HepG2 (cell line): ENCODE data around the gene RBPJ. TPM values are rescaled to one million over a fixed set of nuclear protein-coding genes. Genes with fewer than 3 reads are reported as not detected.

Experiments
- BRD4 ChIP-seq: sonication (generic); formaldehyde crosslinking; IDR thresholded peaks from 2 replicates; pipeline ENCODE4 v1.4.0; 2020; ENCODE audit warnings: missing genetic modification reagents
- DZIP1 ChIP-seq: sonication (generic); formaldehyde crosslinking; IDR thresholded peaks from 2 replicates; pipeline ENCODE4 v1.5.0; 2020; ENCODE audit warnings: mild to moderate bottlenecking, missing genetic modification reagents
- FOXK1 ChIP-seq: sonication (generic); formaldehyde crosslinking; IDR thresholded peaks from 2 replicates; pipeline ENCODE4 v1.4.0; 2020; ENCODE audit warnings: low read depth, missing genetic modification reagents, borderline replicate concordance
- GTF2F1 ChIP-seq: fragments of 150-350 bp; IDR thresholded peaks from 2 replicates; pipeline ENCODE4 v1.6.1; 2014; ENCODE audit warnings: low read length
- JUNB ChIP-seq: sonication (generic); formaldehyde crosslinking; IDR thresholded peaks from 2 replicates; pipeline ENCODE4 v1.8.0; 2022; ENCODE audit warnings: missing genetic modification reagents, mild to moderate bottlenecking, borderline replicate concordance
- MAFF ChIP-seq: IDR thresholded peaks from 2 replicates; pipeline ENCODE4 v1.6.1; 2011; ENCODE audit warnings: low read depth, low read length, improper control_type of control experiment
- MEIS2 ChIP-seq: sonication (generic); formaldehyde crosslinking; IDR thresholded peaks from 2 replicates; pipeline ENCODE4 v1.9.0; 2021; ENCODE audit warnings: mild to moderate bottlenecking, missing genetic modification reagents
- SNRNP70 ChIP-seq: fragments of 200-400 bp; formaldehyde crosslinking; IDR thresholded peaks from 2 replicates; pipeline ENCODE4 v1.6.1; 2017; ENCODE audit warnings: mild to moderate bottlenecking, low read depth, low read length, moderate library complexity
- SOX5 ChIP-seq: IDR thresholded peaks from 2 replicates; pipeline ENCODE4 v1.6.1; 2016; ENCODE audit warnings: borderline replicate concordance
- SOX6 ChIP-seq, 2 experiments: fragments of 450-650 bp in 1 of 2; sonication (generic) in 1 of 2; formaldehyde crosslinking in 1 of 2; IDR thresholded peaks; 2 replicates each; pipeline versions ENCODE4 v1.4.0 to v1.6.1; 2017 to 2020; ENCODE audit warnings: antibody characterized with exemption in 1 of 2, mild to moderate bottlenecking in 1 of 2, missing genetic modification reagents in 1 of 2
- TERF1 ChIP-seq: sonication (generic); formaldehyde crosslinking; IDR thresholded peaks from 2 replicates; pipeline ENCODE4 v1.8.0; 2022; ENCODE audit warnings: mild to moderate bottlenecking, missing genetic modification reagents, moderate library complexity
- ZFYVE20 ChIP-seq: sonication (generic); formaldehyde crosslinking; IDR thresholded peaks from 2 replicates; pipeline ENCODE4 v1.8.0; 2023; ENCODE audit warnings: low read depth, mild to moderate bottlenecking, moderate library complexity, missing genetic modification reagents, borderline replicate concordance
- ZKSCAN1 ChIP-seq: fragments of 150-350 bp; IDR thresholded peaks from 2 replicates; pipeline ENCODE4 v1.6.1; 2014; ENCODE audit warnings: low read length
- ZNF326 ChIP-seq: sonication (generic); formaldehyde crosslinking; IDR thresholded peaks from 2 replicates; pipeline ENCODE4 v1.4.0; 2020; ENCODE audit warnings: missing genetic modification reagents, borderline replicate concordance
- ZNF530 ChIP-seq: sonication (generic); formaldehyde crosslinking; IDR thresholded peaks from 2 replicates; pipeline ENCODE4 v1.5.0; 2020; ENCODE audit warnings: low read depth, mild to moderate bottlenecking, missing genetic modification reagents
- ZNF557 ChIP-seq: sonication (generic); formaldehyde crosslinking; IDR thresholded peaks from 2 replicates; pipeline ENCODE4 v1.4.0; 2020; ENCODE audit warnings: missing genetic modification reagents
- ZNF792 ChIP-seq: IDR thresholded peaks from 2 replicates; pipeline ENCODE4 v1.6.1; 2016
- ZSCAN30 ChIP-seq: sonication (generic); formaldehyde crosslinking; IDR thresholded peaks from 2 replicates; pipeline ENCODE4 v1.5.0; 2020; ENCODE audit warnings: mild to moderate bottlenecking, missing genetic modification reagents
- polyA plus RNA-seq, 8 experiments: library from polyadenylated mRNA; depleted of rRNA in 3 of 8; stranded (reverse) in 7 of 8; unstranded in 1 of 8; fragments of >200 nt; fragmentation: Illumina TruSeq in 4 of 8; extraction: Trizol in 4 of 8; gene quantifications; 2 replicates each; pipeline versions ENCODE4 v1.2.1 to v1.2.3, GENCODE V29; 2011 to 2016; ENCODE audit warnings: low read depth in 4 of 8, missing spikeins in 1 of 8, mixed read lengths in 1 of 8; ENCODE audit not compliant: insufficient read depth in 1 of 8
- total RNA-seq, 5 experiments: library from RNA; depleted of rRNA; stranded (reverse); fragments of >200 nt; fragmentation: Illumina TruSeq; extraction: Trizol; gene quantifications; 2 replicates each; pipeline ENCODE4 v1.2.3, GENCODE V29; 2016; ENCODE audit warnings: low read depth in 1 of 5
- TF ChIP-seq, protein P1 (sequence below): sonication (generic); formaldehyde crosslinking; IDR thresholded peaks from 2 replicates; pipeline ENCODE4 v1.5.0; 2020; ENCODE audit warnings: missing genetic modification reagents
- TF ChIP-seq, protein P2 (sequence below): sonication (generic); formaldehyde crosslinking; IDR thresholded peaks from 2 replicates; pipeline ENCODE4 v1.5.0; 2020; ENCODE audit warnings: missing genetic modification reagents
- TF ChIP-seq, protein P3 (sequence below): sonication (generic); formaldehyde crosslinking; IDR thresholded peaks from 2 replicates; pipeline ENCODE4 v1.5.0; 2020; ENCODE audit warnings: mild to moderate bottlenecking, missing genetic modification reagents

RBPJ gene
- total and polyA plus RNA-seq, 2 of the 13 experiments (the other 11 are each of a cell fraction or from before 2014, with no cell fraction given), result 25.9 to 33.2 TPM

GRCh38 chr4:26372525-26373172, 51.8 kb downstream of the RBPJ start (continued):
- TF ChIP-seq DZIP1, result no peak
- peak; percentile 22; the same call in 1 of the 2 replicates for TF ChIP-seq FOXK1
- TF ChIP-seq, protein P1, sequence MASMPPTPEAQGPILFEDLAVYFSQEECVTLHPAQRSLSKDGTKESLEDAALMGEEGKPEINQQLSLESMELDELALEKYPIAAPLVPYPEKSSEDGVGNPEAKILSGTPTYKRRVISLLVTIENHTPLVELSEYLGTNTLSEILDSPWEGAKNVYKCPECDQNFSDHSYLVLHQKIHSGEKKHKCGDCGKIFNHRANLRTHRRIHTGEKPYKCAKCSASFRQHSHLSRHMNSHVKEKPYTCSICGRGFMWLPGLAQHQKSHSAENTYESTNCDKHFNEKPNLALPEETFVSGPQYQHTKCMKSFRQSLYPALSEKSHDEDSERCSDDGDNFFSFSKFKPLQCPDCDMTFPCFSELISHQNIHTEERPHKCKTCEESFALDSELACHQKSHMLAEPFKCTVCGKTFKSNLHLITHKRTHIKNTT (CRISPR knock-in tag), result no peak
- no peak for TF ChIP-seq GTF2F1
- TF ChIP-seq ZNF326, result no peak
- no peak for TF ChIP-seq ZFYVE20 (CRISPR knock-in tag)
- no peak for TF ChIP-seq ZNF557
- TF ChIP-seq MEIS2 (CRISPR knock-in tag), result no peak
- no peak for TF ChIP-seq BRD4
- peak; percentile 57; the same call in 1 of the 2 replicates for TF ChIP-seq SOX5
- no peak for TF ChIP-seq SNRNP70
- TF ChIP-seq ZKSCAN1, result no peak
- no peak for TF ChIP-seq ZSCAN30 (CRISPR knock-in tag)
- TF ChIP-seq, protein P2, sequence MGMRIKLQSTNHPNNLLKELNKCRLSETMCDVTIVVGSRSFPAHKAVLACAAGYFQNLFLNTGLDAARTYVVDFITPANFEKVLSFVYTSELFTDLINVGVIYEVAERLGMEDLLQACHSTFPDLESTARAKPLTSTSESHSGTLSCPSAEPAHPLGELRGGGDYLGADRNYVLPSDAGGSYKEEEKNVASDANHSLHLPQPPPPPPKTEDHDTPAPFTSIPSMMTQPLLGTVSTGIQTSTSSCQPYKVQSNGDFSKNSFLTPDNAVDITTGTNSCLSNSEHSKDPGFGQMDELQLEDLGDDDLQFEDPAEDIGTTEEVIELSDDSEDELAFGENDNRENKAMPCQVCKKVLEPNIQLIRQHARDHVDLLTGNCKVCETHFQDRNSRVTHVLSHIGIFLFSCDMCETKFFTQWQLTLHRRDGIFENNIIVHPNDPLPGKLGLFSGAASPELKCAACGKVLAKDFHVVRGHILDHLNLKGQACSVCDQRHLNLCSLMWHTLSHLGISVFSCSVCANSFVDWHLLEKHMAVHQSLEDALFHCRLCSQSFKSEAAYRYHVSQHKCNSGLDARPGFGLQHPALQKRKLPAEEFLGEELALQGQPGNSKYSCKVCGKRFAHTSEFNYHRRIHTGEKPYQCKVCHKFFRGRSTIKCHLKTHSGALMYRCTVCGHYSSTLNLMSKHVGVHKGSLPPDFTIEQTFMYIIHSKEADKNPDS (CRISPR knock-in tag), result no peak
- TF ChIP-seq ZNF530 (CRISPR knock-in tag), result no peak
- TF ChIP-seq TERF1 (CRISPR knock-in tag), result no peak
- TF ChIP-seq, protein P3, sequence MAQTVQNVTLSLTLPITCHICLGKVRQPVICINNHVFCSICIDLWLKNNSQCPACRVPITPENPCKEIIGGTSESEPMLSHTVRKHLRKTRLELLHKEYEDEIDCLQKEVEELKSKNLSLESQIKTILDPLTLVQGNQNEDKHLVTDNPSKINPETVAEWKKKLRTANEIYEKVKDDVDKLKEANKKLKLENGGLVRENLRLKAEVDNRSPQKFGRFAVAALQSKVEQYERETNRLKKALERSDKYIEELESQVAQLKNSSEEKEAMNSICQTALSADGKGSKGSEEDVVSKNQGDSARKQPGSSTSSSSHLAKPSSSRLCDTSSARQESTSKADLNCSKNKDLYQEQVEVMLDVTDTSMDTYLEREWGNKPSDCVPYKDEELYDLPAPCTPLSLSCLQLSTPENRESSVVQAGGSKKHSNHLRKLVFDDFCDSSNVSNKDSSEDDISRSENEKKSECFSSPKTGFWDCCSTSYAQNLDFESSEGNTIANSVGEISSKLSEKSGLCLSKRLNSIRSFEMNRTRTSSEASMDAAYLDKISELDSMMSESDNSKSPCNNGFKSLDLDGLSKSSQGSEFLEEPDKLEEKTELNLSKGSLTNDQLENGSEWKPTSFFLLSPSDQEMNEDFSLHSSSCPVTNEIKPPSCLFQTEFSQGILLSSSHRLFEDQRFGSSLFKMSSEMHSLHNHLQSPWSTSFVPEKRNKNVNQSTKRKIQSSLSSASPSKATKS (CRISPR knock-in tag), result no peak
- TF ChIP-seq ZNF792, result no peak
- TF ChIP-seq MAFF, result no peak
- TF ChIP-seq SOX6 (IDR thresholded peaks at IDR 0.05), result no peak
- peak; percentile 76; the same call in 1 of the 2 replicates for TF ChIP-seq SOX6 (CRISPR knock-in tag; IDR thresholded peaks at IDR 0.05)
- TF ChIP-seq JUNB (CRISPR knock-in tag), result no peak
